Measurements from ENCODE around the gene TSR3.

GRCh38 chr16:1336619-1337018 is 15.1 kb downstream of the TSR3 start:
- TF ChIP-seq POLR2A (IDR thresholded peaks at IDR 0.05) (no peak), CTCF (IDR thresholded peaks at IDR 0.05) (no peak)

Measured in adrenal gland (tissue), 5 donors.